Right lobe of liver (tissue), 4 donors: ENCODE results near the gene TSC22D1.

Source experiments
- POLR2A ChIP-seq: fragments of 450-650 bp; IDR thresholded peaks from one replicate; pipeline ENCODE4 v1.6.1; 2017; ENCODE audit warnings: antibody characterized with exemption, mild to moderate bottlenecking
- TF ChIP-seq, protein P1 (sequence below), 4 donors: fragments of 200-600 bp in 3 of 4; fragments of 450-650 bp in 1 of 4; IDR thresholded peaks; one replicate each; pipeline versions ENCODE4 v1.5.1 to v1.8.0; 2016 to 2022; ENCODE audit warnings: antibody characterized with exemption in 4 of 4, mild to moderate bottlenecking in 2 of 4
- donor health status: DM: no; HTN: no; CAD: no.
- donor health status: DM: no; HTN: no; CAD: no.
- donor health status: DM: no; HTN: yes; CAD: no.

GRCh38 chr13:44564936-44565335 lies 11.2 kb downstream of the TSC22D1 start:
- TF ChIP-seq, protein P1, sequence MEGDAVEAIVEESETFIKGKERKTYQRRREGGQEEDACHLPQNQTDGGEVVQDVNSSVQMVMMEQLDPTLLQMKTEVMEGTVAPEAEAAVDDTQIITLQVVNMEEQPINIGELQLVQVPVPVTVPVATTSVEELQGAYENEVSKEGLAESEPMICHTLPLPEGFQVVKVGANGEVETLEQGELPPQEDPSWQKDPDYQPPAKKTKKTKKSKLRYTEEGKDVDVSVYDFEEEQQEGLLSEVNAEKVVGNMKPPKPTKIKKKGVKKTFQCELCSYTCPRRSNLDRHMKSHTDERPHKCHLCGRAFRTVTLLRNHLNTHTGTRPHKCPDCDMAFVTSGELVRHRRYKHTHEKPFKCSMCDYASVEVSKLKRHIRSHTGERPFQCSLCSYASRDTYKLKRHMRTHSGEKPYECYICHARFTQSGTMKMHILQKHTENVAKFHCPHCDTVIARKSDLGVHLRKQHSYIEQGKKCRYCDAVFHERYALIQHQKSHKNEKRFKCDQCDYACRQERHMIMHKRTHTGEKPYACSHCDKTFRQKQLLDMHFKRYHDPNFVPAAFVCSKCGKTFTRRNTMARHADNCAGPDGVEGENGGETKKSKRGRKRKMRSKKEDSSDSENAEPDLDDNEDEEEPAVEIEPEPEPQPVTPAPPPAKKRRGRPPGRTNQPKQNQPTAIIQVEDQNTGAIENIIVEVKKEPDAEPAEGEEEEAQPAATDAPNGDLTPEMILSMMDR (IDR thresholded peaks at IDR 0.05) = no peak
- TF ChIP-seq POLR2A = no peak
